Heart left ventricle (tissue), 16 donors: ENCODE results near the gene MBD3L2. TPM values are rescaled to one million over a fixed set of nuclear protein-coding genes. Genes with fewer than 3 reads are reported as not detected.
"Not testable (repeated sequence)": the region's sequence is repeated elsewhere in the genome, so short reads cannot be mapped to it uniquely, and the experiment has no call there.

Experiments used
- ATAC-seq, 4 donors: fragments of 200-7000 bp; cut with Tn5 transposase; one replicate each; pipeline ENCODE4 v1.9.1; 2020 to 2022; ENCODE audit warnings: moderate library complexity in 4 of 4, mild to moderate bottlenecking in 3 of 4, moderate number of reproducible peaks in 1 of 4
- DNase-seq, 5 donors: peaks; one replicate each; pipeline ENCODE4 v3.0.0-alpha.2; 2020
- H3K27ac ChIP-seq, 12 donors: fragments of 200-600 bp; sonication (generic) in 4 of 12; one replicate each; pipeline versions ENCODE4 v1.5.0 to v1.8.0; 2016 to 2022; ENCODE audit warnings: mild to moderate bottlenecking in 2 of 12
- H3K27me3 ChIP-seq, 9 donors: fragments of 200-600 bp; sonication (generic) in 2 of 9; one replicate each; pipeline versions ENCODE4 v1.5.1 to v1.8.0; 2016 to 2022; ENCODE audit warnings: mild to moderate bottlenecking in 3 of 9
- H3K36me3 ChIP-seq, 9 donors: fragments of 200-600 bp; sonication (generic) in 2 of 9; one replicate each; pipeline versions ENCODE4 v1.5.0 to v1.8.0; 2018 to 2022; ENCODE audit warnings: mild to moderate bottlenecking in 2 of 9
- H3K4me1 ChIP-seq, 12 donors: fragments of 200-600 bp; sonication (generic) in 4 of 12; one replicate each; pipeline versions ENCODE4 v1.5.0 to v1.8.0; 2016 to 2022; ENCODE audit warnings: mild to moderate bottlenecking in 3 of 12
- H3K4me3 ChIP-seq, 12 donors: fragments of 200-600 bp; sonication (generic) in 4 of 12; one replicate each; pipeline versions ENCODE4 v1.5.0 to v1.8.0; 2017 to 2022; ENCODE audit warnings: mild to moderate bottlenecking in 9 of 12, moderate library complexity in 4 of 12
- H3K9me3 ChIP-seq, 12 donors: fragments of 200-600 bp; sonication (generic) in 4 of 12; one replicate each; pipeline versions ENCODE4 v1.5.0 to v1.8.0; 2016 to 2022; ENCODE audit warnings: mild to moderate bottlenecking in 1 of 12
- CTCF ChIP-seq, 12 donors: fragments of 200-600 bp; sonication (generic) in 4 of 12; IDR thresholded peaks; one replicate each; pipeline versions ENCODE4 v1.5.0 to v1.8.0; 2018 to 2022; ENCODE audit warnings: antibody characterized with exemption in 12 of 12, mild to moderate bottlenecking in 5 of 12
- POLR2A ChIP-seq, 2 donors: fragments of 450-650 bp; IDR thresholded peaks; one replicate each; pipeline ENCODE4 v1.6.1; 2017; ENCODE audit warnings: antibody characterized with exemption in 2 of 2, mild to moderate bottlenecking in 2 of 2, moderate library complexity in 2 of 2
- WGBS, 4 donors: extraction: QIAGEN DNeasy Blood & Tissue Kit in 2 of 4; methylation state at CpG; one replicate each; pipeline versions ENCODE4 v1.1.5 to v1.1.7; 2013 to 2018; 5-methylcytosine and 5-hydroxymethylcytosine counted together
- intact Hi-C, 10 donors: fragments of 100-400 bp; cut with DNase I; formaldehyde crosslinking; loops; one replicate each; pipeline versions ENCODE4 v1.11.1 to v1.14.2; 2022
- long read RNA-seq, 3 donors: library from polyadenylated mRNA; unstranded; transcript quantifications; one replicate each; pipeline ENCODE4 v2.0.0, GENCODE V29; 2020 to 2021
- polyA plus RNA-seq, 2 donors: library from polyadenylated mRNA; stranded (reverse); fragments of 200-250 nt; gene quantifications; one replicate each; pipeline ENCODE4 v1.2.3, GENCODE V29; 2013
- total RNA-seq, 9 donors: library from RNA; depleted of rRNA in 2 of 9; stranded (reverse); fragments of >200 nt in 2 of 9; fragmentation: NEBNext Ultra II Directional in 3 of 9; extraction: Animal tissue kit (Norgen Biotek cat#: 25700) in 3 of 9; gene quantifications; one replicate each; pipeline versions ENCODE4 v1.1.0 to v1.2.4, GENCODE V29; 2016 to 2023
- donor health status: ischemic (EF 13 %, LVEDD 7.1; RV severe dilation, severe dysfunction).
- donor health status: healthy with polysubstance abuse.
- donor health status: DM: no; HTN: yes; CAD: no.
- donor health status: DM: no; HTN: no; CAD: no.
- donor health status: ischemic (EF 25% LVEDD 6.9; RV normal size, moderate dysfunction).
- donor health status: ischemic (EF 25% LVEDD 5.7; RV mildly dilated, moderate dysfunction).
- donor health status: healthy.
- donor health status: DM: yes; HTN: yes; CAD: no.
- donor health status: ischemic (EF 35%, LVEDD 5.7; RV mildly dilated, moderate dysfunction).
- donor health status: nonischemic (EF 11% LVEDD 7.7; RV severe dilation, severe dysfunction).
- donor health status: DM: yes; HTN: yes; CAD: no.
- donor health status: PGD.
- donor health status: ischemic (EF 29% LVEDD 5.4; RV normal size, mild dysfunction).
- donor health status: nonischemic (EF 23%, LVEDD 6.1; RV moderate dilation, normal function).

Gene MBD3L2
- total RNA-seq, result not detected
- not detected for polyA plus RNA-seq
- long read RNA-seq, donor 1, result 0 reads
- long read RNA-seq, donor 2, result 0 reads
- long read RNA-seq, donor 3, result 0 reads

- H3K27me3 ChIP-seq, H3K27ac ChIP-seq, H3K9me3 ChIP-seq, H3K4me1 ChIP-seq, ATAC-seq, H3K4me3 ChIP-seq, DNase-seq, intact Hi-C loops, H3K36me3 ChIP-seq: not testable (repeated sequence)
- WGBS, 4 donors, result no CpG with 5 or more reads among the region's 7 CpGs
These were observed at the start of gene MBD3L2 for GRCh38 chr19:7049021-7049420. TSS of gene MBD3L2 (plus strand) at chr19:7049321. CDS start at chr19:7049374, 53 bp downstream.

- Histone ChIP-seq H3K4me3 (no peak overlapping the region), H3K4me1 (peaks cover 0 to 29% (median 0%) of the 10 kb centered on the region in 12 donors), H3K36me3 (no peaks in the 10 kb centered on the region), H3K27ac (peak overlapping the region in 1 of 12 donors; percentile 82), H3K9me3 (no peaks in the 10 kb centered on the region), H3K27me3 (peaks cover 0 to 12% (median 0%) of the 10 kb centered on the region in 9 donors)
- DNase-seq (no peak), ATAC-seq (no peak)
- WGBS, 4 donors, result 63 to 70% (median 68%) methylated on average over 7 of the region's 7 CpGs
- intact Hi-C loops, result no loop called here
- no peak for TF ChIP-seq POLR2A (IDR thresholded peaks at IDR 0.05)
- no peak for TF ChIP-seq CTCF (IDR thresholded peaks at IDR 0.05)
These were observed 49.2 kb upstream of the MBD3L2 start for GRCh38 chr19:6999933-7000332.

GRCh38 chr19:7000333-7000732, 48.8 kb upstream of the MBD3L2 start:
- peaks cover 0 to 12% (median 0%) of the 10 kb centered on the region in 9 donors for H3K27me3 ChIP-seq
- intact Hi-C loops, result no loop called here
- ATAC-seq, result no peak
- no peak overlapping the region for H3K4me3 ChIP-seq
- WGBS, 4 donors, result 52 to 62% (median 56%) methylated on average over 3 of the region's 3 CpGs
- no peak for TF ChIP-seq CTCF (IDR thresholded peaks at IDR 0.05)
- no peak for TF ChIP-seq POLR2A (IDR thresholded peaks at IDR 0.05)
- H3K9me3 ChIP-seq, result no peaks in the 10 kb centered on the region
- H3K4me1 ChIP-seq, result peaks cover 0 to 29% (median 0%) of the 10 kb centered on the region in 12 donors
- DNase-seq, result no peak
- H3K27ac ChIP-seq, result peak overlapping the region in 1 of 12 donors; percentile 82
- no peaks in the 10 kb centered on the region for H3K36me3 ChIP-seq

- intact Hi-C loops, result no loop called here
- no peak for ATAC-seq
- TF ChIP-seq CTCF (IDR thresholded peaks at IDR 0.05) (no peak), POLR2A (IDR thresholded peaks at IDR 0.05) (no peak)
These were observed 48.3 kb upstream of the MBD3L2 start for GRCh38 chr19:7000816-7001215.

More at GRCh38 chr19:7000816-7001215, 48.3 kb upstream of the MBD3L2 start:
- peaks cover 0 to 29% (median 0%) of the 10 kb centered on the region in 12 donors for H3K4me1 ChIP-seq
- 62 to 75% (median 71%) methylated on average over 1 of the region's 1 CpG for WGBS, 4 donors
- H3K4me3 ChIP-seq, result no peak overlapping the region
- no peaks in the 10 kb centered on the region for H3K36me3 ChIP-seq
- no peak for DNase-seq
- no peaks in the 10 kb centered on the region for H3K9me3 ChIP-seq
- H3K27me3 ChIP-seq, result peaks cover 0 to 12% (median 0%) of the 10 kb centered on the region in 9 donors
- H3K27ac ChIP-seq, result peak overlapping the region in 1 of 12 donors; percentile 82
